Karpas-422 (cell line): ENCODE data around the gene MAPK7. TPM values are rescaled to one million over a fixed set of nuclear protein-coding genes. Genes with fewer than 3 reads are reported as not detected.

Experiments
- DNase-seq: peaks from one replicate; pipeline ENCODE4 v3.0.0-alpha.2; 2015
- H2AFZ ChIP-seq: fragments of 200-600 bp; sonication (generic); 2 replicates; pipeline ENCODE4 v1.6.1; 2014; ENCODE audit warnings: antibody characterized with exemption, low read length, mixed read lengths
- H3K27ac ChIP-seq: fragments of 200-600 bp; sonication (generic); 2 replicates; pipeline ENCODE4 v1.5.1; 2014; ENCODE audit warnings: mild to moderate bottlenecking, low read length, moderate library complexity
- H3K27me3 ChIP-seq: fragments of 200-600 bp; sonication (generic); 2 replicates; pipeline ENCODE4 v1.6.1; 2014; ENCODE audit warnings: low read length, mixed read lengths
- H3K36me3 ChIP-seq: fragments of 200-600 bp; sonication (generic); 2 replicates; pipeline ENCODE4 v1.6.1; 2014; ENCODE audit warnings: low read length, mixed read lengths; ENCODE audit not compliant: insufficient read depth
- H3K4me1 ChIP-seq: fragments of 200-600 bp; sonication (generic); 2 replicates; pipeline ENCODE4 v1.6.1; 2014; ENCODE audit warnings: mild to moderate bottlenecking, low read length, mixed read lengths
- H3K4me2 ChIP-seq: fragments of 200-600 bp; sonication (generic); 2 replicates; pipeline ENCODE4 v1.6.1; 2014; ENCODE audit warnings: low read length, low read depth, mild to moderate bottlenecking; ENCODE audit not compliant: poor library complexity, severe bottlenecking
- H3K4me3 ChIP-seq: fragments of 200-600 bp; sonication (generic); 2 replicates; pipeline ENCODE4 v1.5.1; 2014; ENCODE audit warnings: mild to moderate bottlenecking, antibody characterized with exemption, low read length, mixed read lengths
- H3K79me2 ChIP-seq: fragments of 200-600 bp; sonication (generic); 2 replicates; pipeline ENCODE4 v1.6.1; 2014; ENCODE audit warnings: mild to moderate bottlenecking, low read length, mixed read lengths
- H3K9ac ChIP-seq: fragments of 200-600 bp; sonication (generic); 2 replicates; pipeline ENCODE4 v1.6.0; 2014; ENCODE audit warnings: low read length
- H3K9me2 ChIP-seq: fragments of 200-600 bp; sonication (generic), shearing (Covaris generic); replicated peaks from 2 replicates; pipeline ENCODE4 v1.6.0; 2014; ENCODE audit warnings: mild to moderate bottlenecking, low read length, moderate library complexity; ENCODE audit not compliant: insufficient read depth
- H3K9me3 ChIP-seq: fragments of 300-700, 200-600 bp; sonication (generic); 2 replicates; pipeline ENCODE4 v1.6.1; 2014; ENCODE audit warnings: low read length, mixed read lengths
- H4K20me1 ChIP-seq: fragments of 200-600 bp; sonication (generic); 2 replicates; pipeline ENCODE4 v1.6.1; 2014; ENCODE audit warnings: mild to moderate bottlenecking, antibody characterized with exemption, low read length, low read depth; ENCODE audit not compliant: insufficient read depth
- total RNA-seq: library from RNA; depleted of rRNA; stranded (reverse); fragments of >200 nt; shearing (Covaris generic); gene quantifications from 2 replicates; pipeline ENCODE4 v1.2.3, GENCODE V29; 2014; ENCODE audit warnings: low replicate concordance

Gene MAPK7
- total RNA-seq, 1 experiment from 2014 or later = 4.1 TPM

- H3K9me3 ChIP-seq = no peaks in the 10 kb centered on the region
- H3K27ac ChIP-seq = no peak overlapping the region
- no peaks in the 10 kb centered on the region for H4K20me1 ChIP-seq
- no peak overlapping the region for H2AFZ ChIP-seq
- no peak for DNase-seq
- H3K36me3 ChIP-seq = no peaks in the 10 kb centered on the region
- H3K9me2 ChIP-seq = no peaks in the 10 kb centered on the region
- H3K4me3 ChIP-seq = no peak overlapping the region
- no peak overlapping the region for H3K4me2 ChIP-seq
- H3K9ac ChIP-seq = no peak overlapping the region
- H3K79me2 ChIP-seq = no peaks in the 10 kb centered on the region
- no peaks in the 10 kb centered on the region for H3K27me3 ChIP-seq
- H3K4me1 ChIP-seq = peaks cover 12% of the 10 kb centered on the region
These were observed 20.9 kb upstream of the MAPK7 start for GRCh38 chr17:19357351-19357750.

DNA sequence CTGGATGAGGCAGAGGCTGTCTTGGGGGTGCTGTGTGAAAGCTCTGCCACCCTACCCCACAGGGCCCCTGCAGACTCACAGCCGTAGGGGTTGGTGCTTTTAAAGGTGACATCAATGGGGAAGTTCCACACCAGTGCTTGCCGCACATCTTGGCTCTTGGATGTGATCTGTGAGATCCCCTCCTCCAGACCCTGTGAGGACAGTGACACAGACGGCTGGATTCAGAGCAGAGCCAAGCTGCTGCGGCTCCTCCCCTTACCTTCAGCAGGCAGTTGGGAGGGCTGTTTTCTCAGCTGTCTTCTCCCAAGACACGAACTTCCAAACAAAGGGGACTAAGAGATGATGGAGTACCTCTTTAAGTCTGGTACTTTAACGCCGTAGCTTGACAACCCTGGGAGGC is 20.5 kb upstream of the MAPK7 start:
- no peaks in the 10 kb centered on the region for H3K27me3 ChIP-seq
- H3K4me1 ChIP-seq = peaks cover 15% of the 10 kb centered on the region
- no peaks in the 10 kb centered on the region for H3K79me2 ChIP-seq
- no peak overlapping the region for H3K4me2 ChIP-seq
- H2AFZ ChIP-seq = no peak overlapping the region
- DNase-seq = no peak
- H3K36me3 ChIP-seq = no peaks in the 10 kb centered on the region
- H4K20me1 ChIP-seq = no peaks in the 10 kb centered on the region
- no peaks in the 10 kb centered on the region for H3K9me3 ChIP-seq
- no peak overlapping the region for H3K4me3 ChIP-seq
- H3K27ac ChIP-seq = no peak overlapping the region
- H3K9ac ChIP-seq = no peak overlapping the region
- H3K9me2 ChIP-seq = no peaks in the 10 kb centered on the region

GRCh38 chr17:19359151-19359550 is 19.1 kb upstream of the MAPK7 start:
- Histone ChIP-seq H3K4me2 (no peak overlapping the region), H2AFZ (no peak overlapping the region), H3K9ac (no peak overlapping the region), H3K27ac (no peak overlapping the region), H3K9me3 (no peaks in the 10 kb centered on the region), H3K27me3 (no peaks in the 10 kb centered on the region), H3K4me1 (peaks cover 23% of the 10 kb centered on the region), H3K9me2 (no peaks in the 10 kb centered on the region), H3K4me3 (no peak overlapping the region), H4K20me1 (no peaks in the 10 kb centered on the region), H3K79me2 (no peaks in the 10 kb centered on the region), H3K36me3 (no peaks in the 10 kb centered on the region)
- no peak for DNase-seq

DNA sequence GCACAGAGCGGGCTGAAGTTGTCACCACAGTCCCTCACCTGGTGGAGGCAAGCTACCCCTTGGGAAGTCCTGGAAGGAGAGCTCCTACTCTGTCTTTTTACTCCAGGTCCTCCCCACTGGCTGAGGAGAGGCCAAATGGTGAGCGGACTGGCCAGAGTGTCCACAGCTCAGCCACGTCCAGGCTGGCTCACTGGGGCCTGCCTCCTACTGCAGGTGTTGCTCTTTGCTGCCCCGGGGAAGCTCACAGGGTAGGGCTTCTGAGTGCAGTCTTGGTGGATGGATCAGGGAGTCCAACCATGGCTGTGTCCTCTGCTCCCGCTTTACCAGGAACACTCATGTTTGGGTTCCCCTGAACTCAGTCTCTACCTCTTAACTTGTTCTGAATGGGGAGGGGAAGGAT is 18.4 kb upstream of the MAPK7 start:
- Histone ChIP-seq H3K27me3 (no peaks in the 10 kb centered on the region), H2AFZ (no peak overlapping the region), H3K4me3 (no peak overlapping the region)

GRCh38 chr17:19360772-19361171 is 17.5 kb upstream of the MAPK7 start:
- Histone ChIP-seq H3K36me3 (no peaks in the 10 kb centered on the region), H3K4me2 (no peak overlapping the region), H3K9me3 (no peaks in the 10 kb centered on the region), H3K9me2 (no peaks in the 10 kb centered on the region), H3K27me3 (no peaks in the 10 kb centered on the region), H2AFZ (no peak overlapping the region), H3K79me2 (no peaks in the 10 kb centered on the region), H3K27ac (no peak overlapping the region), H3K9ac (no peak overlapping the region), H3K4me1 (peaks cover 23% of the 10 kb centered on the region), H3K4me3 (no peak overlapping the region), H4K20me1 (no peaks in the 10 kb centered on the region)
- DNase-seq = no peak

More for the DNA sequence above, 18.4 kb upstream of the MAPK7 start:
- no peaks in the 10 kb centered on the region for H3K79me2 ChIP-seq
- H3K9ac ChIP-seq = no peak overlapping the region
- no peak for DNase-seq
- H3K4me1 ChIP-seq = peaks cover 23% of the 10 kb centered on the region
- no peak overlapping the region for H3K4me2 ChIP-seq
- H3K9me3 ChIP-seq = no peaks in the 10 kb centered on the region
- H3K36me3 ChIP-seq = no peaks in the 10 kb centered on the region
- H4K20me1 ChIP-seq = no peaks in the 10 kb centered on the region
- H3K27ac ChIP-seq = no peak overlapping the region
- H3K9me2 ChIP-seq = no peaks in the 10 kb centered on the region

DNA sequence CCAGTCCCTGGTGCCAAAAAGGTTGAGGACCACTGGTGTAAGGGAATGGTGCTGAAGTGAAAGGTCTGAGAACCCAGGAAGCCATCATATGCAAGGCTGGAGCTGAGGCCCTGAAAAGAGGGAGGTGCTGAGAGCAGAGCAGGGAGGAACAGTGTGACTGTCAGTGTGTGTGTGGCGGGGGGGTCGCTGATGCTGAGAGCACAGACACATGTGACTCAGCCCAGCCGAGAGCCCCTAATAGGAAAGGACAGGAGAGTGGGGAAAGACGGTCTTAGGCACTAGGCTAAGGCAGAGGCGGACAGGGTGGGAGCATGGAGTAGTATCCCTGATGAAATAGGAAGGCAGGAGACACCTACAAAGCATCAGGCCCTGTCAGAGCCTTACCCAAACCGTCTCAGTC is 17.0 kb upstream of the MAPK7 start:
- peaks cover 23% of the 10 kb centered on the region for H3K4me1 ChIP-seq
- H3K9me2 ChIP-seq = no peaks in the 10 kb centered on the region
- H3K36me3 ChIP-seq = no peaks in the 10 kb centered on the region
- H3K27me3 ChIP-seq = no peaks in the 10 kb centered on the region
- H4K20me1 ChIP-seq = no peaks in the 10 kb centered on the region
- H3K4me2 ChIP-seq = no peak overlapping the region
- no peak overlapping the region for H3K4me3 ChIP-seq
- no peak overlapping the region for H3K9ac ChIP-seq
- no peak overlapping the region for H3K27ac ChIP-seq
- H3K79me2 ChIP-seq = no peaks in the 10 kb centered on the region
- H2AFZ ChIP-seq = no peak overlapping the region
- H3K9me3 ChIP-seq = no peaks in the 10 kb centered on the region
- DNase-seq = no peak

DNA sequence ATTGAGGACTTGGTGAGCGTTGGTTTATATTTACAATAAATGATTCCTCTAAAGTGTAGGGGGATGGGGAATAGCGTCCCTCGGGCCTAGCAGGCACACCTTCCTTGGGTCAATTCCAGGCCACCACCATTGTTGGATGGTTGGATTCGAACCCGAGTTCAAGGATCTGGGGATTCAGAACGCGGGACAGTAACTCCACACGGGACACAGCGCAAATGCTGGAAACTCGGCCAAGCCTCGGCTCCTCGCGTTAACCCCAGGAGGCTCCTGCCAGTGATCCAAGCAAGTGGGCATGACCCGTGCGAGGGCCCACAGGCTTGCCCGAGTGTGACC is 16.4 kb upstream of the MAPK7 start:
- DNase-seq = no peak
- H3K27ac ChIP-seq = no peak overlapping the region
- no peaks in the 10 kb centered on the region for H3K9me2 ChIP-seq

DNA sequence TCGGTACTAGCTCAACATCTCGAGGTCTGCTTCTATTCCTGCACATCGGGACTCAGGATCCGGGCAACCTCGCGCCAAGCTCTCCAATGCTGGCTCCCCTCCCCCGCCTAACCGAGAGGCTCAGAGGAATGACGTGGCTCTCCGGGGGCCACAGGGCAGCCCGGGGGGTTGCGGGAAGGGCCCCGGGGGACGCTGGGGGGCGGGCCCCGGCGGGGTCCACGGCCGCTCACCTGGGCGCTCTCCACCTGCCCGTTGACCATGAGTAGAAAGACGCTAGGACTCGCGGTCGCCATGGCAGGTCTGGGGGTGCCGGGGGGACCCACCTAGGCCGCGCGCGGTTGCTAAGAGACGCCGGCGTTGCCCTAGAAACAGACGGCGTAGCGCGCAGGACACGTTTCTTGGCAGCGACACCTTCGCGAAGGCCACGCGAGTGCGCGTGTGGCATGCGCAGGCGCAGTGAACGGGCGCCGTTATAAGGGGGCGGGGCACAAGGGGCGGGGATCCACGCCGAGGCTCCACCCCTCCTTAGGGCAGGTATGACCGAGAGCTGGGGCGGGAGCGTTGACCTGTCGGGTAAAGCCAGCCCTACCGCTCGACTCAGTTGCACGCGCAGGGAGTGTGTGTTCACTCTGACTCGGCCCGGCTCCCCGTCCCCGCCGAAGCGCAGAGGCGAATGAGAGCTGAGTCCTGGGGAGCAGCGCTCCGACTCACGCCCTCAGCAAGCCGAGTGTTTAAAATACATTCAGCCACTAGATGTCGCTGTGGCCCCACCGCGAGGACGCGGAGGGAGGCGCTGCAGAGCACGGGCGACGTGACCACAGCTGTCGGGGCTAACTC is 15.8 kb upstream of the MAPK7 start, which contains the start of gene B9D1:
B9D1 (minus strand) TSS at position 447 of the 837 bp plus-strand sequence; CDS start at position 293, 154 bp downstream.
- H3K27me3 ChIP-seq = no peaks in the 10 kb centered on the region
- peak within 1 kb of the TSS; percentile 82 for H3K4me3 ChIP-seq
- H4K20me1 ChIP-seq = no peaks in the 10 kb centered on the region
- H3K4me2 ChIP-seq = peak within 1 kb of the TSS; percentile 88
- H3K27ac ChIP-seq = no peak within 1 kb of the TSS
- H3K9me3 ChIP-seq = no peaks in the 10 kb centered on the region
- peak; percentile 96 for DNase-seq
- H3K9ac ChIP-seq = peak within 1 kb of the TSS; percentile 75
- H3K9me2 ChIP-seq = no peaks in the 10 kb centered on the region
- H3K4me1 ChIP-seq = peaks cover 18% of the 10 kb centered on the region
- H2AFZ ChIP-seq = peak within 1 kb of the TSS; percentile 98
- H3K36me3 ChIP-seq = no peaks in the 10 kb centered on the region
- H3K79me2 ChIP-seq = no peaks in the 10 kb centered on the region

More for the DNA sequence above, 16.4 kb upstream of the MAPK7 start:
- Histone ChIP-seq H2AFZ (peak overlapping the region; percentile 98), H3K4me1 (peaks cover 21% of the 10 kb centered on the region), H3K27me3 (no peaks in the 10 kb centered on the region), H3K4me2 (peak overlapping the region; percentile 88), H3K36me3 (no peaks in the 10 kb centered on the region), H3K9me3 (no peaks in the 10 kb centered on the region), H3K4me3 (peak overlapping the region; percentile 82), H3K79me2 (no peaks in the 10 kb centered on the region), H3K9ac (peak overlapping the region; percentile 75), H4K20me1 (no peaks in the 10 kb centered on the region)
